Breast epithelium (tissue), 3 donors: Measurements from ENCODE around the gene GATAD2A.

Experiments
- CTCF ChIP-seq, 3 donors: fragments of 450-650 bp; IDR thresholded peaks; one replicate each; pipeline ENCODE4 v1.5.1; 2016 to 2017; ENCODE audit warnings: antibody characterized with exemption in 3 of 3, mild to moderate bottlenecking in 3 of 3, moderate library complexity in 3 of 3
- POLR2AphosphoS5 ChIP-seq, 3 donors: sonication (generic); formaldehyde crosslinking; IDR thresholded peaks; one replicate each; pipeline ENCODE4 v1.6.1; 2017; ENCODE audit warnings: antibody characterized with exemption in 3 of 3

- no peak for TF ChIP-seq CTCF (IDR thresholded peaks at IDR 0.05)
- TF ChIP-seq POLR2AphosphoS5 (IDR thresholded peaks at IDR 0.05): no peak
These were observed 123.4 kb downstream of the GATAD2A start, which contains the start of gene YJEFN3 for GRCh38 chr19:19528721-19529490.
